Measurements from ENCODE around the gene BTBD16. TPM values are rescaled to one million over a fixed set of nuclear protein-coding genes. Genes with fewer than 3 reads are reported as not detected.

Gene BTBD16
- total and polyA plus RNA-seq, 2 of the 13 experiments (the other 11 are each of a cell fraction or from before 2014, with no cell fraction given), result 5.0 to 11.9 TPM

GRCh38 chr10:122361046-122361445, 90.0 kb downstream of the BTBD16 start:
- H3K9me3 ChIP-seq (ENCODE audit: low read length), result no peaks in the 10 kb centered on the region
- peaks cover 0 to 4% of the 10 kb centered on the region in 2 experiments; a peak in 1 of 5 replicates for H3K27me3 ChIP-seq (ENCODE audit: control insufficient read depth in 1 of 2, insufficient read depth in 2 of 2, low read length in 2 of 2)
- no peak for TF ChIP-seq KAT8 (CRISPR knock-in tag; IDR thresholded peaks at IDR 0.05)
- TF ChIP-seq ZNF234 (CRISPR knock-in tag; conservative IDR thresholded peaks at IDR 0.05), result no peak
- TF ChIP-seq ZBTB2 (CRISPR knock-in tag; IDR thresholded peaks at IDR 0.05; ENCODE audit: low read depth), result no peak
- TF ChIP-seq ZNF510 (CRISPR knock-in tag; IDR thresholded peaks at IDR 0.05; ENCODE audit: low read depth), result no peak
- TF ChIP-seq SCMH1 (CRISPR knock-in tag; IDR thresholded peaks at IDR 0.05; ENCODE audit: borderline replicate concordance), result no peak
- no peak for TF ChIP-seq HOXD1 (CRISPR knock-in tag; IDR thresholded peaks at IDR 0.05)
- no peak for TF ChIP-seq BHLHE40 (IDR thresholded peaks at IDR 0.05; ENCODE audit: low read length)
- TF ChIP-seq ZNF639 (CRISPR knock-in tag; conservative IDR thresholded peaks at IDR 0.05), result no peak
- TF ChIP-seq HOXA9 (CRISPR knock-in tag; IDR thresholded peaks at IDR 0.05; ENCODE audit: borderline replicate concordance), result no peak
- no peak for TF ChIP-seq DR1 (CRISPR knock-in tag; IDR thresholded peaks at IDR 0.05)
- no peak for TF ChIP-seq ZNF660 (CRISPR knock-in tag; IDR thresholded peaks at IDR 0.05; ENCODE audit: borderline replicate concordance, low read depth)
- no peak for TF ChIP-seq SIN3B (IDR thresholded peaks at IDR 0.05; ENCODE audit: low read length)
- no peak for TF ChIP-seq NFYC (CRISPR knock-in tag; IDR thresholded peaks at IDR 0.05)
- TF ChIP-seq SATB2 (CRISPR knock-in tag; IDR thresholded peaks at IDR 0.05), result no peak
- TF ChIP-seq ZMAT5 (CRISPR knock-in tag; IDR thresholded peaks at IDR 0.05; ENCODE audit: borderline replicate concordance, low read depth), result no peak
- TF ChIP-seq, protein P1, sequence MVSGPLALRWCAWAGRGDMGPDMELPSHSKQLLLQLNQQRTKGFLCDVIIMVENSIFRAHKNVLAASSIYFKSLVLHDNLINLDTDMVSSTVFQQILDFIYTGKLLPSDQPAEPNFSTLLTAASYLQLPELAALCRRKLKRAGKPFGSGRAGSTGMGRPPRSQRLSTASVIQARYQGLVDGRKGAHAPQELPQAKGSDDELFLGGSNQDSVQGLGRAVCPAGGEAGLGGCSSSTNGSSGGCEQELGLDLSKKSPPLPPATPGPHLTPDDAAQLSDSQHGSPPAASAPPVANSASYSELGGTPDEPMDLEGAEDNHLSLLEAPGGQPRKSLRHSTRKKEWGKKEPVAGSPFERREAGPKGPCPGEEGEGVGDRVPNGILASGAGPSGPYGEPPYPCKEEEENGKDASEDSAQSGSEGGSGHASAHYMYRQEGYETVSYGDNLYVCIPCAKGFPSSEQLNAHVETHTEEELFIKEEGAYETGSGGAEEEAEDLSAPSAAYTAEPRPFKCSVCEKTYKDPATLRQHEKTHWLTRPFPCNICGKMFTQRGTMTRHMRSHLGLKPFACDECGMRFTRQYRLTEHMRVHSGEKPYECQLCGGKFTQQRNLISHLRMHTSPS (CRISPR knock-in tag; IDR thresholded peaks at IDR 0.05; ENCODE audit: low read depth), result no peak
- TF ChIP-seq PHF5A (CRISPR knock-in tag; IDR thresholded peaks at IDR 0.05; ENCODE audit: low read depth, unreplicated experiment), result no peak
- TF ChIP-seq HOXA7 (CRISPR knock-in tag; IDR thresholded peaks at IDR 0.05), result no peak
- no peak for TF ChIP-seq KDM2A (CRISPR knock-in tag; IDR thresholded peaks at IDR 0.05; ENCODE audit: borderline replicate concordance, low read depth)
- peaks cover 12% of the 10 kb centered on the region; the same call in 1 of the 2 replicates for H3K4me1 ChIP-seq (ENCODE audit: insufficient read depth, low read length)
- no peak overlapping the region for H3K4me3 ChIP-seq (replicated peaks in 1 of 3; ENCODE audit: insufficient read depth in 1 of 3, low read depth in 2 of 3, low read length in 3 of 3)
- in situ Hi-C loops (cut with HindIII; ENCODE audit: extremely low pct_ligation_motif_present, low pct_unique_long_range_greater_than_20kb), result no loop called here
- intact Hi-C loops (cut with micrococcal nuclease; ENCODE audit: unreplicated experiment), result no loop called here
- no peaks in the 10 kb centered on the region for H3K79me2 ChIP-seq (ENCODE audit: insufficient read depth, low read length)
- no peak overlapping the region for H2AFZ ChIP-seq (ENCODE audit: low read length)
- no TSS peak for BruUV-seq (replicated peaks)
- POLR2A ChIA-PET, result no interaction called here
- H3K27ac ChIP-seq (ENCODE audit: extremely low read length, insufficient read depth, low read length), result no peak overlapping the region
- ATAC-seq (no peak), FAIRE-seq (no peak), DNase-seq (ENCODE audit: low spot score) (no peak)
- H4K20me1 ChIP-seq (ENCODE audit: insufficient read depth, low read length), result no peaks in the 10 kb centered on the region
- no peaks in the 10 kb centered on the region for H3K36me3 ChIP-seq (replicated peaks in 1 of 2; ENCODE audit: control insufficient read depth in 1 of 2, insufficient read depth in 2 of 2, low read length in 2 of 2)
- H3K9ac ChIP-seq (ENCODE audit: insufficient read depth, low read depth, low read length), result no peak overlapping the region
- no peak overlapping the region for H3K4me2 ChIP-seq (ENCODE audit: low read depth, low read length)
- 14% methylated on average over 1 of the region's 1 CpG for WGBS (ENCODE audit: low lambda C conversion rate)
- CTCF ChIA-PET (ENCODE audit: low intra/inter-chr PET ratio, low total read pairs), result no interaction called here

All from HepG2 (cell line).